GM12873 (cell line): ENCODE data around the gene MRPS2.

Experiments used
- CTCF ChIP-seq: IDR thresholded peaks from 2 replicates; pipeline ENCODE4 v1.5.1; 2012; ENCODE audit warnings: low read depth, mild to moderate bottlenecking, moderate library complexity, low read length, control low read depth; ENCODE audit not compliant: insufficient read depth; ENCODE audit errors: missing control alignments

The MRPS2 gene

DNA sequence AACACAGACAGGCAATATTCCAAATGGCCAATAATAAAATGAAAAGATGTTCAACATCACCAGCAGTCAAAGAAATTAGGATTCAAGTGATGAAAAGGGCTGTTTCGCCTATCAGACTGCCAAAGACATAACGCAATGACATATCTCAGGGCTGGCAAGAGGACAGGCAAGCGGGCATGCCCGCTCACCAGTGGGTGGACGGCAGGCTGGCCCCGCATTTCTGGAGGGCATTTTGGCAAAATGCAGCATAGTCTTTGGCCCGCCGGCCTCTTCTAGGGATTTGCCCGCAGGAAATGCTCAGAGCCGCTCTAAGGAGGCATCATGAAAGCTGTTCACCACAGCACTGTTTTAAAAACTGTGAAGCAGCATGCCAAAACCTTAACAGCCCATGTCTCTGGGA is 22.3 kb upstream of the MRPS2 start:
- no peak for TF ChIP-seq CTCF

DNA sequence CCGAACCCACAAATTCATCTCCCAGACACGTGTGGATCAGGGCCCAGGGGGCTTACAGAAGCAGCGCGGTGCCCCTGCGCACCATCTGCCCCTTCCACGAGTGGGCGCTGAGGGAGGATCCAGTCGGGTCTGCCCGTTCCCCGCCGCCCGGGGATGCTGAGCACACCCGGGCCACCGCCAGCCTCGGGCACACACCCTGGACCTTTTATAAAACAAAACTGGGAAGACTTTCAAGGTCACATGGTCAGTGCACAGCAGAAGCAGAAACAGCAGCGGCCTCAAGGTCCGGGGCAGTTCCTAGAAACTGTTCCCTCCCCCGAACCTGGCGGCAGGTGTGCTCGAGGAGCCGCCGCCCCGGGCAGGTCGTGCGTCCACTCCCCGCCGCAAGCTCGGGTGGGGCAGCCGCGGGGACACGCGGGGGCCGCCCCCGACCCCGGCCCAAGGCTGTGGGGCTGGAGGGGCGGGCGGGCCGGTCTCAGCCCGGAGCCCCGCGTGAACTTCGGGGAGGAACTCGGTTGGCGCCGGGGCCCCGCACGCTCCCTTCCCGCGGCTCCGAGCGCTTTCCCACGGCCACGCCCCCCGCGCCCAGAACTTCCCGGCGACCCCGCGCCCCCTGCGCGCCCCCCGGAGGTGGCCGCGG is 21.5 kb upstream of the MRPS2 start:
- TF ChIP-seq CTCF: no peak

DNA sequence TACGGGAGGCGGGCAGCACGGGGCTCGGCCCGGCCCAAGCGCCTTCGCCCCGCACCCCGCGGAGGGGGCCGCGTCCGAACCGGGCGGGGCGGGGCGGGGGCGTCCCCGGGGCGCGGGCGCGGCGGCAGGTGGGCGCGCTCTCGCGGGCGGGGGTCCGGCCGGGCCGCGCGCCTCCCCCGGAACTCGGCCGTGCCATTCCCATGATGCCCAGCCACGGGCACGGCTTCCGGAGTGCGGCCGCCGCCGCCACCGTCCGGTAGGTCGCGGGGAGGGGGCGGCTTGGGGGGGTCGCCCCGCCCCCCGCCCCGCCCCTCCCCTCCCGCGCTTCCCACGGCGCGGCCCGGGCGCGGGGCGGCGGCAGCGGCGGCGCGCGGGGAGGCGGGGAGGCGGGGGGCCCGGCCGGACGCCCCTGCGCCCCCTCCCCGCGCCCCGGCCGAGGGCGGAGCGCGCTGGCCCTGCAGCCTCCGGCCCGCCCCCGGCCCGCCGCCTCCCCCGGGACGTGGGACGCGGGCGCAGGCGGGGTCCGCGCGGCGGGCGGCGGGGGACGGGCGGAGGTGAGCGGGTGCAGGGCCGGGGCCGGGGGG is 20.9 kb upstream of the MRPS2 start, which contains the start of gene PPP1R26:
Gene PPP1R26, plus strand, starts transcription at position 314 of the 584 bp plus-strand sequence. CDS start 4,729 bp downstream, outside the sequence.
- TF ChIP-seq CTCF: no peak

DNA sequence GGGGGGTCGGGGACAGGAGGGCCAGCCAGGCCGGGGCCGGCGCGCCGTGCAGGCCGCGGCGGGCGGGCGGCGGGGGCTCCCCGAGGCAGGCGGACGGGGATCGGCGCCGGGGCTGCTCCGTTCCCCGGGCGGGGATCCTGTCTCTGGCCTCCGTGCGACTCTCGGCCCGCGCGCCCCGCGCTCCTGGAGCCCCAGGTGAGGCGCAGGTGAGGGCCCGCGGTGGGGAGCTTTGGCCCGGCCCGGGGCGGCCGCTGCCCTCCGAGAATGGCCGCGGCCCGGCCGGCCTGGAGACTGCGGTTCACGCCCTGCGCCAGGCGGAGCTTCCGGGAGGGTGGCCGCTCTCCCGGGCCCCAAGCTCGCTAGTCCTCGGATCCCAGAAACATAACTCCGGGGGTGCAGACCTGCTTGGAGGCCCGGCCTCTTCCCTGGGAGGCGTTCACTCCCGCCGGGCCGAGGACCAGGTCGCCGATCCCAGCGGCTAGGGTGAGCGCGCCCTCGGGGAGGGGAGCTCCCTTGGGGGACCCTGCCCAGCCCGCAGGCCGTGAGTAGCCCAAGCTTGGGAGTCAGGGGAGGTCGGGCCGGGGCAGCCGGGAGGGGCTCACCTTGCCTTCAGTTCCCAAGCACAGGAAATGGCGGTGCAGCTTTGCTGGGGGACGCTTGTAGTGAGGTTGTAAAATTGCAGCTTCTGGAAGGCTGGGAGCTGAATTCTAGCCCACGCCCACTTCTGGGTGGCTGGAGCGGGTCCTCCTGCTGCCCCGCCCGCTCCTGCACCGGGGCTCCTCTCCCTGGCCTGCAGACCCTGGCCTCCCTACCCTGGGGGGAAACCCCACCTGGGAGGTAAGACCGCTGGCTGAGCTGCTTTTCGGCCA is 20.2 kb upstream of the MRPS2 start:
- no peak for TF ChIP-seq CTCF

GRCh38 chr9:135480940-135481310 is 19.6 kb upstream of the MRPS2 start:
- TF ChIP-seq CTCF: no peak

- no peak for TF ChIP-seq CTCF
Observed at GRCh38 chr9:135482015-135482754, 18.3 kb upstream of the MRPS2 start.
